Nephron (organoid): ENCODE measurements around the gene BCL11B.

Experiments used
- H3K27ac Mint-ChIP-seq, 3 experiments: 2 replicates each; pipeline ENCODE4 v1.8.0; 2020; ENCODE audit warnings: mixed read lengths in 3 of 3, mild to moderate bottlenecking in 2 of 3, moderate library complexity in 1 of 3
- H3K27me3 Mint-ChIP-seq: 2 replicates; pipeline ENCODE4 v1.8.0; 2021; ENCODE audit warnings: low read depth, mild to moderate bottlenecking, moderate library complexity, mixed read lengths
- H3K36me3 Mint-ChIP-seq: 2 replicates; pipeline ENCODE4 v1.8.0; 2020; ENCODE audit warnings: low read depth, mixed read lengths
- H3K4me1 Mint-ChIP-seq: 2 replicates; pipeline ENCODE4 v1.8.0; 2020; ENCODE audit warnings: mixed read lengths
- H3K4me3 Mint-ChIP-seq, 3 experiments: 2 replicates each; pipeline ENCODE4 v1.8.0; 2020; ENCODE audit warnings: mild to moderate bottlenecking in 3 of 3, mixed read lengths in 3 of 3, moderate library complexity in 2 of 3
- H3K9me3 Mint-ChIP-seq: 2 replicates; pipeline ENCODE4 v1.8.0; 2020; ENCODE audit warnings: mixed read lengths
- CTCF ChIP-seq, 3 experiments: fragments of 200-600 bp; sonication (generic); IDR thresholded peaks; one replicate each; pipeline ENCODE4 v1.5.0; 2021; ENCODE audit warnings: antibody characterized with exemption in 3 of 3; ENCODE audit not compliant: unreplicated experiment in 3 of 3

The BCL11B gene

GRCh38 chr14:99242238-99242637 is 29.8 kb downstream of the BCL11B start:
- H3K27ac Mint-ChIP-seq, result peak overlapping the region in 1 of 3 experiments; percentile 22
- no peaks in the 10 kb centered on the region for H3K36me3 Mint-ChIP-seq
- H3K4me1 Mint-ChIP-seq, result peaks cover 68% of the 10 kb centered on the region
- no peak overlapping the region for H3K4me3 Mint-ChIP-seq
- H3K27me3 Mint-ChIP-seq, result peaks cover 79% of the 10 kb centered on the region
- no peak for TF ChIP-seq CTCF (IDR thresholded peaks at IDR 0.05; ENCODE audit: unreplicated experiment in 3 of 3)
- H3K9me3 Mint-ChIP-seq, result no peaks in the 10 kb centered on the region

GRCh38 chr14:99241325-99242010 is 30.5 kb downstream of the BCL11B start:
- TF ChIP-seq CTCF (IDR thresholded peaks at IDR 0.05; ENCODE audit: unreplicated experiment in 3 of 3), result no peak
- Mint-ChIP-seq H3K27ac (peak overlapping the region in 2 of 3 experiments; percentile 22 to 72), H3K36me3 (no peaks in the 10 kb centered on the region), H3K4me3 (peak overlapping the region in 1 of 3 experiments; percentile 16), H3K27me3 (peaks cover 79% of the 10 kb centered on the region), H3K4me1 (peaks cover 61% of the 10 kb centered on the region), H3K9me3 (no peaks in the 10 kb centered on the region)

GRCh38 chr14:99240627-99241324 is 31.2 kb downstream of the BCL11B start:
- TF ChIP-seq CTCF (IDR thresholded peaks at IDR 0.05; ENCODE audit: unreplicated experiment in 3 of 3), result no peak
- Mint-ChIP-seq H3K27me3 (peaks cover 83% of the 10 kb centered on the region), H3K4me1 (peaks cover 63% of the 10 kb centered on the region), H3K4me3 (peak overlapping the region in 1 of 3 experiments; percentile 16), H3K36me3 (no peaks in the 10 kb centered on the region), H3K9me3 (no peaks in the 10 kb centered on the region), H3K27ac (peak overlapping the region in 2 of 3 experiments; percentile 22 to 72)

GRCh38 chr14:99239661-99240092 is 32.3 kb downstream of the BCL11B start:
- no peak overlapping the region for H3K27ac Mint-ChIP-seq
- TF ChIP-seq CTCF (IDR thresholded peaks at IDR 0.05; ENCODE audit: unreplicated experiment in 3 of 3), result no peak

GRCh38 chr14:99238216-99238615 is 33.8 kb downstream of the BCL11B start:
- Mint-ChIP-seq H3K4me1 (peaks cover 60% of the 10 kb centered on the region), H3K27ac (no peak overlapping the region), H3K9me3 (no peaks in the 10 kb centered on the region), H3K36me3 (no peaks in the 10 kb centered on the region), H3K27me3 (peaks cover 77% of the 10 kb centered on the region), H3K4me3 (no peak overlapping the region)
- TF ChIP-seq CTCF (IDR thresholded peaks at IDR 0.05; ENCODE audit: unreplicated experiment in 3 of 3), result no peak

More at GRCh38 chr14:99239661-99240092, 32.3 kb downstream of the BCL11B start:
- H3K27me3 Mint-ChIP-seq, result peaks cover 83% of the 10 kb centered on the region
- no peak overlapping the region for H3K4me3 Mint-ChIP-seq
- H3K36me3 Mint-ChIP-seq, result no peaks in the 10 kb centered on the region
- H3K9me3 Mint-ChIP-seq, result no peaks in the 10 kb centered on the region
- peaks cover 68% of the 10 kb centered on the region for H3K4me1 Mint-ChIP-seq
